ENCODE results near the gene TCHP.

The TCHP gene

GRCh38 chr12:109923038-109923437 lies 23.0 kb downstream of the TCHP start:
- TF ChIP-seq OSR1 (CRISPR knock-in tag; IDR thresholded peaks at IDR 0.05) (no peak), ARNTL (CRISPR knock-in tag; IDR thresholded peaks at IDR 0.05; ENCODE audit: borderline replicate concordance, low read depth) (no peak), CSRNP3 (CRISPR knock-in tag; IDR thresholded peaks at IDR 0.05) (no peak), ZFP30 (CRISPR knock-in tag; IDR thresholded peaks at IDR 0.05) (no peak), TOX (CRISPR knock-in tag; IDR thresholded peaks at IDR 0.05; ENCODE audit: borderline replicate concordance) (no peak), GLIS3 (CRISPR knock-in tag; IDR thresholded peaks at IDR 0.05) (no peak), PPARA (CRISPR knock-in tag; IDR thresholded peaks at IDR 0.05; ENCODE audit: borderline replicate concordance) (no peak), ZNF8 (CRISPR knock-in tag; IDR thresholded peaks at IDR 0.05) (no peak), ISL1 (CRISPR knock-in tag; IDR thresholded peaks at IDR 0.05) (no peak), PATZ1 (CRISPR knock-in tag; IDR thresholded peaks at IDR 0.05; ENCODE audit: borderline replicate concordance) (no peak), ZNF70 (CRISPR knock-in tag; IDR thresholded peaks at IDR 0.05) (no peak), ESRRG (CRISPR knock-in tag; IDR thresholded peaks at IDR 0.05) (no peak), TCF4 (CRISPR knock-in tag; IDR thresholded peaks at IDR 0.05; ENCODE audit: borderline replicate concordance) (no peak)
- ATAC-seq, result no peak

- TF ChIP-seq POU6F1 (CRISPR knock-in tag; IDR thresholded peaks at IDR 0.05; ENCODE audit: borderline replicate concordance, low read depth), result no peak
- no peak for ATAC-seq
These were observed 23.6 kb downstream of the TCHP start for GRCh38 chr12:109923481-109924245.

DNA sequence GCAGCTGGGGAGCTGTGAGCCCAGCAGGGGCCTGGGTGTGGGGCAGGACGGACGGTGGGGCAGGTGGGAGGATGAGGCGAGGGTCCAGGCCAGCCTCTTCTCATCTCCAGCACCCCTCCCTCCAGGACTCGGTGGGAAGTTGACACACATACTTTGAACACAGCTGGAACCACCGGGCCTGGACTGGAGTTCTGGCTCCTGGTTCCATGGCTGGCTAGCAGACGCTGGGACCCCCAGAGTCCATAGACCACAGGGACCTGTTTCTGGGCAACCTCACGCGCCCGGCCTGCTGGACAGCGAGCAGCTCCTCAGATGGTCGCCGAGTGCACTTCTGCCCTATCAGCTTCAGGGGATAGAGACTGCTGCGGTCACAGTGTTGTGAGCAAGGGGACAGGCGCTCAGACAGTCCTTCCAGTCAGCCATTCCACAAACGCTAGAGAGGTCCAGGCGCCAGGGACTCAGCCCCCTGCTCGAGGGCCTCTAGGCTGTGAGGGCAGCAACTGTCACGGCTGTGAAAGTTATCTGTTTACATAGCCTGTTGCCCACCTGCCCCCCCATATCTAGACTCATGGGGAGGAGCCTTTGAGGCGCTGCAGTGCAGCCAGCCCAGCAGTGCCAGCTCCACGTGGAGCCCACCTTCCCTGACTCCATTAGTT lies 25.2 kb downstream of the TCHP start:
- no peak; the same call in 2 of the 3 replicates for ATAC-seq
- no peak for TF ChIP-seq BACH2 (CRISPR knock-in tag; IDR thresholded peaks at IDR 0.05; ENCODE audit: borderline replicate concordance)
- no peak for TF ChIP-seq ZFP30 (CRISPR knock-in tag; IDR thresholded peaks at IDR 0.05)
- TF ChIP-seq OSR1 (CRISPR knock-in tag; IDR thresholded peaks at IDR 0.05), result no peak

GRCh38 chr12:109926016-109926415 lies 25.9 kb downstream of the TCHP start:
- no peak for ATAC-seq
- TF ChIP-seq CSRNP3 (CRISPR knock-in tag; IDR thresholded peaks at IDR 0.05), result no peak

GRCh38 chr12:109926488-109927210 lies 26.6 kb downstream of the TCHP start:
- no peak for TF ChIP-seq OSR1 (CRISPR knock-in tag; IDR thresholded peaks at IDR 0.05)
- no peak for TF ChIP-seq TOX (CRISPR knock-in tag; IDR thresholded peaks at IDR 0.05; ENCODE audit: borderline replicate concordance)
- TF ChIP-seq ZNF70 (CRISPR knock-in tag; IDR thresholded peaks at IDR 0.05), result no peak
- no peak for TF ChIP-seq ZFP3 (CRISPR knock-in tag; IDR thresholded peaks at IDR 0.05)
- no peak for ATAC-seq

All from SK-N-SH treated with all-trans-retinoic acid at 6 μM for 48 hours (cell line).